ENCODE measurements around the gene GAREM2. TPM values are rescaled to one million over a fixed set of nuclear protein-coding genes. Genes with fewer than 3 reads are reported as not detected.

GAREM2 gene
- total RNA-seq, 1 experiment from 2014 or later: 0.96 TPM

DNA sequence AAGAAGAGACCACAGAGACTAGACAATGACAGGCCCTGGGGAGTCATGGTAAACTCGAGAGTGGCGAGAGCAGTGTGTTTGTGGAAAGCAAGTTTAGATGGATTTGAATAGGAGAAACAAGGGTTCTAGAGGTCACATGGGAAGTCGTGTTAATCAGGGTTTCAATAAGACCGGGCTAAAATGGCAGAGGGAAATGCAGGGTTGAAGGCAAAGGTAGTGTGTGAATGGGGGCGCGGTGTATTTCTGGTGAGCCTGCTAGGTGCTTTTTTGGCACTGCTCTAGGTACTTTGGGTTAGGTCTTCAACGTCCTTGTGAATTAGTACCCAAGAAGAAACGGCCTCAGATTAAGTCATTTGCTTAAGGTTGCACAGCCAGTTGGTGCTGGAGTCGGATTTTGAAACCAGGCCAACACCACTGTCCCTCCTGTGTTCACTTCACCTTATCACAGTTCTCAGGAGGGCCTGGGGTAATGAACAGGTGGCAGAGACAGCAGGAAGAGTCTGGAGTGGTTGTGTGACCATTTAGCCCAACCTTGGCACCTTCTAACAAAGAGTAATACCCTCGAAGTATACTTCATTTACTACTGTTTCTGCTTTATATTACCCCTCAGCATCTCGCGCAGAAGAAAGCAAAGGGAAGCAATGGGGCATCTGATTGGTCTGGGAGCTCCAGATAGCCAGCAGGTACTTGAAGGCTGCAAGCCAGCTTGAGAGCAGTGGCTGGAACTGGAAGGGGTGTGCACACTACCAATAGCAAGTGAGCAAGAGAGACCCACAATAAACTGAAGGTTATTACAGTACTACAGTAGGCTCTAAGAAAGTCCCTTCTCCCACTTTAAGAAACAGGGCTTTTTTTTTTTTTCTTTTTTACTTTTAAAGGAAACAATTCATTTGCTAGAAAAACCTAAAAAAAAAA is 33.4 kb upstream of the GAREM2 start:
- no peak for TF ChIP-seq EZH2 (IDR thresholded peaks at IDR 0.05; ENCODE audit: low read depth)
- TF ChIP-seq, protein P1, sequence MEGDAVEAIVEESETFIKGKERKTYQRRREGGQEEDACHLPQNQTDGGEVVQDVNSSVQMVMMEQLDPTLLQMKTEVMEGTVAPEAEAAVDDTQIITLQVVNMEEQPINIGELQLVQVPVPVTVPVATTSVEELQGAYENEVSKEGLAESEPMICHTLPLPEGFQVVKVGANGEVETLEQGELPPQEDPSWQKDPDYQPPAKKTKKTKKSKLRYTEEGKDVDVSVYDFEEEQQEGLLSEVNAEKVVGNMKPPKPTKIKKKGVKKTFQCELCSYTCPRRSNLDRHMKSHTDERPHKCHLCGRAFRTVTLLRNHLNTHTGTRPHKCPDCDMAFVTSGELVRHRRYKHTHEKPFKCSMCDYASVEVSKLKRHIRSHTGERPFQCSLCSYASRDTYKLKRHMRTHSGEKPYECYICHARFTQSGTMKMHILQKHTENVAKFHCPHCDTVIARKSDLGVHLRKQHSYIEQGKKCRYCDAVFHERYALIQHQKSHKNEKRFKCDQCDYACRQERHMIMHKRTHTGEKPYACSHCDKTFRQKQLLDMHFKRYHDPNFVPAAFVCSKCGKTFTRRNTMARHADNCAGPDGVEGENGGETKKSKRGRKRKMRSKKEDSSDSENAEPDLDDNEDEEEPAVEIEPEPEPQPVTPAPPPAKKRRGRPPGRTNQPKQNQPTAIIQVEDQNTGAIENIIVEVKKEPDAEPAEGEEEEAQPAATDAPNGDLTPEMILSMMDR (conservative IDR thresholded peaks at IDR 0.05): no peak
- peaks cover 16% of the 10 kb centered on the region for H3K4me1 ChIP-seq (replicated peaks; ENCODE audit: insufficient read depth)
- no peak overlapping the region for H2AFZ ChIP-seq
- H3K27me3 ChIP-seq (ENCODE audit: insufficient read depth, low read depth): no peaks in the 10 kb centered on the region
- ChIA-PET POLR2A (ENCODE audit: unreplicated experiment) (no interaction called here), CTCF (no interaction called here)
- no peaks in the 10 kb centered on the region for H3K79me2 ChIP-seq (ENCODE audit: low read depth)
- peaks cover 46% of the 10 kb centered on the region for H3F3A ChIP-seq (ENCODE audit: insufficient read depth, low read depth)
- H3K36me3 ChIP-seq (ENCODE audit: low read depth): peaks cover 20% of the 10 kb centered on the region
- peaks cover 14% of the 10 kb centered on the region for H4K20me1 ChIP-seq (ENCODE audit: insufficient read depth)
- H3K9me3 ChIP-seq (ENCODE audit: insufficient read depth, low read depth): no peaks in the 10 kb centered on the region
- intact Hi-C loops (cut with micrococcal nuclease; ENCODE audit: unreplicated experiment): loop anchor here (10.0 kb wide), 1 partner anchor 535 kb away; no protein-coding TSS in a partner anchor
- H3K9me2 ChIP-seq (ENCODE audit: insufficient read depth): no peaks in the 10 kb centered on the region
- BruUV-seq (replicated peaks): no TSS peak
- H3K4me3 ChIP-seq: no peak overlapping the region
- no peak overlapping the region for H3K27ac ChIP-seq
- no peak overlapping the region for H3K4me2 ChIP-seq
- DNase-seq: no peak

DNA sequence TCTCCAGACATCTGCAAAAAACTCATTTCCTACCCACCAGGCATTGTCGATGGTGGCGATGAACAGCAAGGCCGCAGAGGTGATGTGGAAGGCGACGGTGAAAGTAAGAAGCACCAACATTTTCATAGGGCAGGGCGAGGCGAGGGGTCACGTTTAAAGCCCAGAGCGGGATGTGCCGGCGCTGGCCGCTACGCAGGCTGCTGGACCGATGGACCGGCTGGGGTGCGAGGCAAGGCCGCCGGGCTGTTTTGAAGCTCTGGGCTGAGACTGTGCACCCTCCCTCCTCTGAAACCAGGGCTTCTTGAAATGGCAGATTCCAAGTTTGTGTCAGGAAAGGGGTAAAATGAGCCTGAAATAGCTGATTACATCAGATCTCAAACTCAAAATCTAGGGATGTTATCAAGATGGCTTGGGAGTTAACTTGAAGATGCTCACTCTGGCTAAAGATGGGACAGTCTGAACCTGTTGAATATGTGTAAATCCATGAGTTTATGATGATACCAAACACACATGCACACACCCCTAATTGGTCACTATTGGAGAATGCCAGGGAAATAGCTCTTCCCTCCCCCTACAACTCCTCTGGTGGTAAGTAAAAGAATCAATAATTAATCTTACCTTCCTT is 31.6 kb upstream of the GAREM2 start:
- intact Hi-C loops (cut with micrococcal nuclease; ENCODE audit: unreplicated experiment): loop anchor here (10.0 kb wide), 1 partner anchor 536 kb away; no protein-coding TSS in a partner anchor
- H4K20me1 ChIP-seq (ENCODE audit: insufficient read depth): peaks cover 3% of the 10 kb centered on the region; the same call in 1 of the 2 replicates
- BruUV-seq (replicated peaks): no TSS peak
- ChIA-PET CTCF (interaction anchor here (0.6 kb wide), 1 partner anchor 25 kb away, joined by 6 read pairs; no protein-coding TSS in a partner anchor), POLR2A (ENCODE audit: unreplicated experiment) (interaction anchor here (0.5 kb wide), 1 partner anchor 66 kb away, joined by 4 read pairs; no protein-coding TSS in a partner anchor)
- H3K9me3 ChIP-seq (ENCODE audit: insufficient read depth, low read depth): no peaks in the 10 kb centered on the region
- H3K27me3 ChIP-seq (ENCODE audit: insufficient read depth, low read depth): no peaks in the 10 kb centered on the region
- H3K79me2 ChIP-seq (ENCODE audit: low read depth): no peaks in the 10 kb centered on the region
- TF ChIP-seq, protein P1 (conservative IDR thresholded peaks at IDR 0.05): no peak
- no peak for TF ChIP-seq EZH2 (IDR thresholded peaks at IDR 0.05; ENCODE audit: low read depth)
- no peak for DNase-seq
- H3K4me1 ChIP-seq (replicated peaks; ENCODE audit: insufficient read depth): peaks cover 23% of the 10 kb centered on the region
- H2AFZ ChIP-seq: no peak overlapping the region
- peaks cover 48% of the 10 kb centered on the region for H3F3A ChIP-seq (ENCODE audit: insufficient read depth, low read depth)
- no peak overlapping the region for H3K4me2 ChIP-seq
- H3K27ac ChIP-seq: no peak overlapping the region
- H3K36me3 ChIP-seq (ENCODE audit: low read depth): peaks cover 11% of the 10 kb centered on the region; the same call in 1 of the 2 replicates
- no peak overlapping the region for H3K4me3 ChIP-seq
- no peaks in the 10 kb centered on the region for H3K9me2 ChIP-seq (ENCODE audit: insufficient read depth)

DNA sequence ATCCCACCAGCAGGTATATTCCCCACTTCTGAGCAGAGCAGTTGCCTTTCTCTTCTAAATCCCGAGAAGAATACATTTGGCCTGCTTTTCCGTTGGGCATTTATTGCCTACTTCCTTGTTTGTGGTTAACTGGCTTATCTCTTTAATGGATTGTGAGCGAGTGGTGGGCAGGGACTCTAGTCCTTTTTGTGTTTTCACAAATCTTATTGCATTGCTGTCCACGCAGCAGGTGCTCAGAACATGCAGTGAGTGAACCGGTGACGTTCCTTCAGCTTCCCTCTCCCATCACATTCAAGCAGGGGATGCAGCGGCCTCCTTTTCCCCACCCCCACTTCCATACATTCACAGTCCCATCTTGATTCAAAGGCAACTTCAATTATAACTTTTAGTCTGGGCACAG is 28.9 kb upstream of the GAREM2 start:
- TF ChIP-seq, protein P1 (conservative IDR thresholded peaks at IDR 0.05): no peak
- no peak for TF ChIP-seq EZH2 (IDR thresholded peaks at IDR 0.05; ENCODE audit: low read depth)
- H2AFZ ChIP-seq: no peak overlapping the region
- H3K9me2 ChIP-seq (ENCODE audit: insufficient read depth): no peaks in the 10 kb centered on the region
- H3K4me3 ChIP-seq: no peak overlapping the region
- ChIA-PET POLR2A (ENCODE audit: unreplicated experiment) (interaction anchor here (0.6 kb wide), 1 partner anchor 27 kb away, joined by 7 read pairs; no protein-coding TSS in a partner anchor), CTCF (interaction anchor here (0.7 to 0.9 kb wide), 2 partner anchors 110 to 144 kb away, joined by 3 to 4 read pairs; partner anchors contain the start of gene RAB10)
- H3K9me3 ChIP-seq (ENCODE audit: insufficient read depth, low read depth): no peaks in the 10 kb centered on the region
- intact Hi-C loops (cut with micrococcal nuclease; ENCODE audit: unreplicated experiment): loop anchor here (2.0 to 10.0 kb wide), 3 partner anchors 55 to 539 kb away; no protein-coding TSS in a partner anchor
- no peaks in the 10 kb centered on the region for H3K79me2 ChIP-seq (ENCODE audit: low read depth)
- no peaks in the 10 kb centered on the region for H4K20me1 ChIP-seq (ENCODE audit: insufficient read depth)
- H3K36me3 ChIP-seq (ENCODE audit: low read depth): no peaks in the 10 kb centered on the region
- H3F3A ChIP-seq (ENCODE audit: insufficient read depth, low read depth): peaks cover 31% of the 10 kb centered on the region
- BruUV-seq (replicated peaks): no TSS peak
- no peaks in the 10 kb centered on the region for H3K27me3 ChIP-seq (ENCODE audit: insufficient read depth, low read depth)
- DNase-seq: peak; percentile 19 to 62
- peak overlapping the region; percentile 35 for H3K27ac ChIP-seq
- H3K4me2 ChIP-seq: peak overlapping the region; percentile 40
- H3K4me1 ChIP-seq (replicated peaks; ENCODE audit: insufficient read depth): peaks cover 23% of the 10 kb centered on the region

Data from PC-9 (cell line).